Epithelial cell of esophagus (primary cell): ENCODE results near the gene PSMC3IP.
"Not testable (repeated sequence)": the region's sequence is repeated elsewhere in the genome, so short reads cannot be mapped to it uniquely, and the experiment has no call there.

Experiments used
- DNase-seq: peaks from one replicate; pipeline ENCODE4 v3.0.0; 2010; ENCODE audit warnings: low read depth
- H3K4me3 ChIP-seq: 2 replicates; pipeline ENCODE4 v1.5.1; 2011; ENCODE audit warnings: mild to moderate bottlenecking, low read length, control low read depth
- CTCF ChIP-seq: IDR thresholded peaks from 2 replicates; pipeline ENCODE4 v1.5.1; 2011; ENCODE audit warnings: low read depth, mild to moderate bottlenecking, low read length, control low read depth, inconsistent platforms; ENCODE audit not compliant: insufficient read depth; ENCODE audit errors: missing control alignments

Gene PSMC3IP, protein sequence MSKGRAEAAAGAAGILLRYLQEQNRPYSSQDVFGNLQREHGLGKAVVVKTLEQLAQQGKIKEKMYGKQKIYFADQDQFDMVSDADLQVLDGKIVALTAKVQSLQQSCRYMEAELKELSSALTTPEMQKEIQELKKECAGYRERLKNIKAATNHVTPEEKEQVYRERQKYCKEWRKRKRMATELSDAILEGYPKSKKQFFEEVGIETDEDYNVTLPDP

GRCh38 chr17:42577532-42578281 is at the start of gene PSMC3IP:
PSMC3IP (minus strand) TSS chr17:42577729; CDS start chr17:42577686, 43 bp downstream.
- TF ChIP-seq CTCF: peak; percentile 53
- H3K4me3 ChIP-seq: peak within 1 kb of the TSS; percentile 86
- DNase-seq: peak; percentile 96

GRCh38 chr17:42623732-42624596 is 46.4 kb upstream of the PSMC3IP start:
- H3K4me3 ChIP-seq: no peak overlapping the region
- peak; percentile 85 for DNase-seq
- TF ChIP-seq CTCF: peak; percentile 16

- H3K4me3 ChIP-seq: no peak overlapping the region
- DNase-seq: no peak
- no peak for TF ChIP-seq CTCF
These were observed 45.7 kb upstream of the PSMC3IP start for GRCh38 chr17:42623271-42623670.

- not testable (repeated sequence) for DNase-seq, H3K4me3 ChIP-seq
These were observed 44.5 kb upstream of the PSMC3IP start for GRCh38 chr17:42621987-42622386.

GRCh38 chr17:42618442-42619150 is 41.1 kb upstream of the PSMC3IP start:
- H3K4me3 ChIP-seq: no peak overlapping the region
- TF ChIP-seq CTCF: peak; percentile 38
- peak; percentile 44 for DNase-seq

- no peak overlapping the region for H3K4me3 ChIP-seq
- TF ChIP-seq CTCF: no peak
- DNase-seq: no peak
These were observed 40.5 kb upstream of the PSMC3IP start for GRCh38 chr17:42617956-42618431.
